COLO668 (cell line): ENCODE measurements around the gene PFKL.
A peak's percentile ranks its signal among the peaks of the same experiment; 100 is the strongest.
"Not testable (repeated sequence)": the region's sequence is repeated elsewhere in the genome, so short reads cannot be mapped to it uniquely, and the experiment has no call there.

Source experiments
- DNase-seq: peaks from one replicate; lab custom pipeline; 2025; ENCODE audit not compliant: unreplicated experiment; lab: John Stamatoyannopoulos, UW

The PFKL gene

DNA sequence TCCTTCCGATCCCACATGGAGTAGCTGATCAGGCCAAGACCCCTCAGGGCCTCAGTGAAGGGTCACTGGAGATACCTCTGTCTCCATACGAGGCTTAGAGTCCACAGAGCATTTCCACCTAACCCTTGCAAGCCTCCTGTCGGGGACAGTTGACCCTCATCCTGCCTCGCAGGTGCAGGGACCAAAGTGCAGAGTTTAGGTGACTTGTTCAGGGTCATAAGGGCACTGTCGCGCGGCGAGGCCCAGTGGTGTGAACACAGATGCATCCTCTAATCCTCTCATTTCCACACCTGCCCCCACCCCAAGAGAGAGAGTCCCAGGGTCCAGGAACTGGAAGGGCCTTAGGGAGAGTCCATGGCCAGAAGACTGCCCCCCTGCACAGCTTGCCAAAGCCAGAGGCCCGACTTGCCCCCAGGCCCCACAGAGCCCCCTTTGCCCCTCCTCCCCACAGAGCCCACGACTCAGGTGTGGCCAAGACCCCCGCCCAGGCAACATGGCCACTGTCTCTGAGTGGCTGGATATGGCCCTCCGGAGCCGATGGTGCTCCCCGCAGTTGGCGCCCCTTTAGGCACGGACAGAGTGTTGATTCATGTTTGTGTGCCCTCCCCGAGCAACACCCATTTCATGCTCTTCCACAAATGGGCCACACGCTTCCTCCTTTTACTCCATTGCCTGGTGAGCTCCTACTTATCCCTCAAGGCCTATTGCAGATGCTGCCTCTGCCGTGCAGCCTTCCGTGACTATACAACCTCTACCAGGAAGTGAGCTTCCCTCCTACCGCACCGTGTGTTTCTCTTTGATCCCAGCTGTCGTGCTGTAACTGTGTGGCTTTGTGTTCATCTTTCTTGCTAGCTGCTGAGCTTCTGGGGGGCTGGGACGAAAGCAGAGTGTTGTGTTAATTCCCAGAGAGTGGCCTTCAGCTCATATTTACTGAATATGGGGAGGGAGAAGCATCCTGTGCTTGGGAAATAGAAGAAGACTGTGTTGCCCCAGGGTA, 55.2 kb downstream of the PFKL start:
- no peak for DNase-seq

- no peak for DNase-seq
Observed at GRCh38 chr21:44356160-44356559, 56.3 kb downstream of the PFKL start.

DNA sequence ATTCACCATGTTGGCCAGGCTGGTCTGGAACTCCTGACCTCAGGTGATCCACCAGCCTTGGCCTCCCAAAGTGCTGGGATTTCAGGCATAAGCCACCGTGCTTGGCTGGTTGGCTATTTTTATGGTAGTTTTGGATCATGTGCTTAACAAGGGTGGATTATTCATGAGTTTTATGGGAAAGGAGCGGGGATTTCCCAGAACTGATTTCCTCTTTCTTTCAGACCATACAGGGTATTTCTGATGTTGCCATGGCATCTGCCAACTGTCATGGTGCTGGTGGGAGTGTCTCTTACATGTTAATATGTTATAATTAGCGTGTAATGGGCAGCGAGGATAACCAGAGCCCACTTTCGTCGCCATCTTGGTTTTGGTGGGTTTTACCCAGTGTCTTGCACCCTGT, 56.8 kb downstream of the PFKL start:
- DNase-seq: no peak

DNA sequence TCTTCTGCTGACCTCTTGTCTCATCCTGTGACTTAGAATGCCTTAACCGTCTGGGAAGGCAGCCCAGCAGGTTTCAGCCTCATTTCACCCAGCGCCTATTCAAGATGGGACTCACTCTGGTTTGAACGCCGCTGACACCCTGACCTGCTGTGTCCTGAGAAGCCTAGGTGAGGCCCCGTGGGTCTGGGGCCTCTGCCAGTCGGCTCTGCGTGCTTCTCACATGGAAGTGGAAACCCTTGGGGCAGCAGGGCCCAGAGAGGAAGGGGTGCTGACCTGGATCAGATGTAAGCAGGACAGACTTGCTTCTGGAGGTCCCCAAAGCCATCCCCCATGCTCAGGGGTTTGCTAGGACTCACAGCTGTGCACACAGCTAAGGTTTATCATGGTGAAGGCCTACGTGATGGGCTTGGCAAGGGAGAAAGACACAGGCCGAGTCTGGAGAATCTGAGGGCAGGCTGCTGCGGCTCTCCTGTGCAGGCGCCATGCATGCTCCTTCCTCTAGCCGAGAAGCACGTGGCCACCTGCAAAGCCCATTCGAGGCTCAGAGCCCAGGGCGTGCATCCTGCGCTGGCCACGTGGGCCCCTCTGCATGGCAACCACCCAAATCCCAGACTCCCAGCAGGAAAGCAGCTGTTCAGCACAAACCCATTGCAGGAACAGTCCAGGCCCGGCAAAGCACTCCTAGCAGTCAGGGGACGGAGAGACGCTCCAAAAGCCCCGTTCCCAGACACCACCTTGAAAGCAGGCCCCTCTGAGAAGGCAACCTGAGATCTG, 57.4 kb downstream of the PFKL start:
- DNase-seq: no peak

DNA sequence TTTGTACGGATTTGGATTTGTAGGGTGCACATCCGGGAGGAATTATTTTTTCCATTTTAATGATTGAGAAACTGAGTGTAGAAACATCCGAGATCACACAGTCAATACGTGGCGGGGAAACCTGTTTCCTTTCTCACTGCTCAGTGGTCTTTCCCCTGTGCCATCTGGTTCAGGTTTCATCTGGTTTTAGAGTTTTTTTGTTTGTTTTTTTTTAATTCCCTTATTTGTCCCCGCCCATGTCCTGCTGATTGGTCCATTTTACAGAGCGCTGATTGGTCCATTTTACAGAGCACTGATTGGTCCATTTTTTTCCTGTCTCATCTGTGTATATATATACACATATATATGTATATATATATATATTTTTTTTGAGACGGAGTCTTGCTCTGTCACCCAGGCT, 59.5 kb downstream of the PFKL start:
- no peak for DNase-seq

DNA sequence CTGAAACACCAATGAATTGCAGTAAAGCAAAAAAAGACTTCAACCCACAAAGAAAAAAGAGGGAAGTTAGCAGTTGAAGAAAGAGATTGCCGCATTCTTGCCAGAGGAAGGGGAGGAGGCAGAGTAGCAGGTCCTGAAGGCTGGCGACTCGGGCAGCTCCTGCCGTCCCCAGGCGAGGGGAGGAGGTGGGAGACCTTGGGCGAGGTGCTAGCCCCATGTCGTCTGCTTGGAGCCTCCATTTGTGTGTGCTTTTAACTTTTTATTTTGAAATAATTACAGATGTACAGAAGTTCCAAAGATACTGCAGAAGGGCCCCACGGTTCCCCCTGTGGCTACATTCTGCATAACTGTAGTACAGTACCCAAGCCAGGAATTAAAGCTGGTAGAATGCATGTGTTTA, 60.3 kb downstream of the PFKL start:
- DNase-seq: no peak

DNA sequence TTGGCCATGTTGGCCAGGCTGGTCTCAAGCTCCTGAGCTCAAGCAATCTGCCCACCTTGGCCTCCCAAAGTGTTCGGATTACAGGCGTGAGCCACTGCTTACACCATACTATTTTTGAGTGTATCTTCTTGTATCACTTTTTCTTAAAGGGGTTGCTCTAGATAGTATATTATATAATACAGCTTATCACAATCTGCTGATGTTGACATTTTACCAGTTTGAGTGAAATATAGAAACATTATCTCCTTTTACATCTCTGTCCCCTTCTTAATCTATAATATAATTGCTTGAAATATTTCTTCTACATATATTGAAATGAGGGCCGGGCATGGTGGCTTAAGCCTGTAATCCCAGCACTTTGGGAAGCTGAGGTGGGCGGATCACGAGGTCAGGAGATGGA, 62.0 kb downstream of the PFKL start:
- not testable (repeated sequence) for DNase-seq

DNA sequence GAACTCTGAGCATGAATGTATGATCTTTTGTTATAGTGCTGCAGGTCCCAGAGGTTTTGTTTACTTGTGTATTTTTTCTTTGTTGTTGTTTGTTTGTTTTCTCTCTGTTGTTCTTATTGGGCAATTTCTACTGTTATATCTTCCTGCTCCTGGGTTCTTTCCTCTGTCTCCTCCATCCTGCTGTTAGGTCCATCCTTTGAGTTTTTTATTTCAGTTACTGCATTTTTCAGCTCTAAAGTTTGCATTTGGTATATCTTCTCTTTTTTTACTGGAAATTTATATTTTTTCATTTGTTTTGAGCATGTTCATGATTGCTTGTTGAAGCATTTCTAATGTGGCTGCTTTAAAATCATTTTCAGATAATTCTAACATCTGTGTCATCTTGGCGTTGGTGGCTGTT, 63.4 kb downstream of the PFKL start:
- DNase-seq: no peak

GRCh38 chr21:44364151-44365053, 64.5 kb downstream of the PFKL start:
- DNase-seq: no peak

- DNase-seq: no peak
Observed at GRCh38 chr21:44365251-44365966, 65.6 kb downstream of the PFKL start.

DNA sequence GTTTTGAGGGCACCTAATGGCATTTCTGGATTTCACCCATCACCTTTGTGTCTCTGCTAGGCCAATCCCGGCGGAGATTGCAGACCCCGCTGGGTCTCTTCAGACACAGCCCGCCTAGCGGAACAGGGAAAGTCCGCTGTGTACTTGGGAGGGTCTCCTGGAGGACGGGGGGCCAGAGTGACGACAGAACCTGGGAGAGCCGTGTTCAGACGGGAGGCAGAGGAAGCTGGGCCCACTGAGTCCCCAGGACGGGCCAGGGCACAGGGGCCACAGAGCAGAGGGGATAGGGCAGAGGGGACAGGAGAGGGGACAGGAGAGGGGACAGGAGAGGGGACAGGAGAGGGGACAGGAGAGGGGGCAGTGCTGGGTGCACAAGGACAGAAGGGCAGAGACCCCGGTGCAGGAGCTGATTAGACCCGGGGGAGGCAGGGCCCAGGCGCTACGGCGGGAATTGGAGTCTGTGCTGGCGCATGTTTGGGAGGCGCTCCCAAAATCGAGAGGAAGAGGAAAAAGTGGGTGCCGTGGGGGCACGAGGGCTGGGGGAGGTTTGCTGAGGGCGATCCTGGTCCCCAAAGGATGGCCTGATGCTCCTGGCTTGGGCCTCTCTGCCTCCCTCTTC, 66.2 kb downstream of the PFKL start:
- no peak for DNase-seq

- DNase-seq: no peak
Observed at GRCh38 chr21:44366586-44367211, 66.8 kb downstream of the PFKL start.

DNA sequence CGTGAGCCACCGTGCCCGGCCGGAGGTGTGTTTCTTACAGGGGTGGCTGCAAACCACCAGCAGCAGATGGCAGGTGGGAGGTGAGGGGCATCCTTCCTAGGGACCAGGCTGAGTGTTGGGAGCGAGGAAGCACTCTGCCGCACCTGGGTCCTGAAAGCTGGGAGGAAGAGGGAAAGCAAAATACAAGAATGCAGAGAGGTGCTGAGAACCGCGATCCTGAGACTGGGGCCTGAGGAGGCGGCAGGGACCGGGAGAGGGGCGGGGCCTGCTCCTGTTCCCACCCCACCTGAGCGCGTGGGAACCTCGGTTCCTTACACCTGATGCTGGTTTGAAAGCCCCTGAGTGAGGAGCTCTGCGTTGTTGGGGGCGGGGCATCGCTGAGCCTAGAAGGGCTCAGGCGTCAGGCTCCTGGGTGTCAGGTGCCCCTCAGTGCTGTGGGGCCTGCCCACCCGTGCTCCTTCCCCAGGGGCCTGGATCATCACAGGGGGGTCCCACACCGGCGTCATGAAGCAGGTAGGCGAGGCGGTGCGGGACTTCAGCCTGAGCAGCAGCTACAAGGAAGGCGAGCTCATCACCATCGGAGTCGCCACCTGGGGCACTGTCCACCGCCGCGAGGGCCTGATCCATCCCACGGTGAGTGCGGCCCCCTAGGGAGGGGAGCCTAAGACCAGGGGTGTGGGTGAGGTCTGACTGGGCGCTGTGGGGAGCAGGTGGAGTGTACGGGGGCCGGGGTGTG, 69.0 kb downstream of the PFKL start:
- DNase-seq: peak; percentile 28

DNA sequence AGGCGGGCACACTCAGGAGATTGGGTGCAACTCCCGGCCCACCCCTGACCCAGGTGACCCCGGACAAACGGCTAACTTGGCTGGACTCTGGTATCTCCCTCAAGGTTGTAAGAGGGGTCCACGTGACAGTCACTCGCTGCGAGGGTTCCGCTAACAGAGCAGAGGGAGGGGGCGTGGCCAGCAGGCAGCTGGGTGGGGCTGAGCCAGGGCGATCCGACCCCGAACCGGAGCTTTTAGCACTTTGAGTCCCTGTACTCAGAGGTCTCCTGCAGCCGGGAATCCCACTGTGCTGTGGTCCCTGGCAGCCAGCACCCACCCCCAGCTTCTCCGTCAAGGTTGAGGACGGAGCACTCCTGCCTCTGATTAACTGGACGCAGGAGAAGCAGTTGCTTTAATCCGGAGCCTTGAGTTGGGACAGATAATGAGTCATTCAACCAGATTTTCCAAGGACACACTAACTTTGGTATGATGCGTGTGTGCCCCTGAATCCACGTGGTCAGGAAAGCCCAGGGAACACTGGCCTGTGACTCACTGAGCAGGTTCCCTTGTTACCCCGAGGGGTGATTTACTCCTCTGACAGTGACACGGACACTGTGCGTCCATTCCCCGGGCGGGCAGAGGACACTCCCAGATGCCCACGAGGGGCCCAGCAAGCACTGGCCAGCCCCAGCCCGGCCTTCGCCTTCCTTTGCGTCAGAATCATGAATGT, 70.3 kb downstream of the PFKL start:
- DNase-seq: peak; percentile 25

DNA sequence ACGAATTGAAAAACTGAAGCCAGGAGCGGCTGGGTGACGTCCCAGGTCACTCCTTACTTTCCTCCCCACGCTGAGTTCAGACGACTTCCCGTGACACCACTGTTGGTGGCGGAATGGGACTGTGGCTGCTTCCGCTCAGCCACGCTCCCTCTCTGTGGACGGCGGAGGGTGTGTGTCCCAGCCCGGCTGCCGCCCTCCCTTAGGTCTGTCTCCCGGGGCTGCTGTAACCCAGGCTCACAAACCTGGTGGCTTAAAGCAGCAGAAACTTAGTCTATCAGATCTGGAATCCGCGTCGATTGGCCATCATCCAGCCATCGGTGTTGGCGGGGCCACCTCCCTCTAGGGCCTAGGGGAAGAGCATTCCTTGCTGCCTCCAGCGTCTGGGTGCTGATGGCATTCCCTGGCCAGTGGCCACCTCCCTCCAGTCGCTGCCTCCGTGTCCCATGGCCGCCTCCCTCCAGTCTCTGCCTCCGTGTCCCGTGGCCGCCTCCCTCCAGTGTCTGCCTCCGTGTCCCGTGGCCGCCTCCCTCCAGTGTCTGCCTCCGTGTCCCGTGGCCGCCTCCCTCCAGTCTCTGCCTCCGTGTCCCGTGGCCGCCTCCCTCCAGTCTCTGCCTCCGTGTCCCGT, 71.0 kb downstream of the PFKL start:
- no peak for DNase-seq

GRCh38 chr21:44371596-44371995, 71.7 kb downstream of the PFKL start:
- DNase-seq: no peak

- DNase-seq: no peak
Observed at GRCh38 chr21:44372616-44373015, 72.8 kb downstream of the PFKL start.
